ELF-1 (cell line): ENCODE data around the gene DNAH11.
"Not testable (repeated sequence)": the region's sequence is repeated elsewhere in the genome, so short reads cannot be mapped to it uniquely, and the experiment has no call there.

Experiments used
- DNase-seq: peaks from one replicate; pipeline ENCODE4 v3.0.0-alpha.2; 2016; ENCODE audit warnings: low read depth, low spot score

Gene DNAH11

GRCh38 chr7:21926448-21926847 lies 383.6 kb downstream of the DNAH11 start:
- no peak for DNase-seq

- DNase-seq: no peak
These were observed 384.9 kb downstream of the DNAH11 start for GRCh38 chr7:21927693-21928092.

GRCh38 chr7:21933293-21933692 lies 390.5 kb downstream of the DNAH11 start:
- DNase-seq: not testable (repeated sequence)

GRCh38 chr7:21934808-21935207 lies 392.0 kb downstream of the DNAH11 start:
- DNase-seq: no peak

- no peak for DNase-seq
These were observed 395.6 kb downstream of the DNAH11 start for GRCh38 chr7:21938463-21938862.

GRCh38 chr7:21939136-21939857 lies 396.5 kb downstream of the DNAH11 start:
- no peak for DNase-seq

- no peak for DNase-seq
These were observed 397.1 kb downstream of the DNAH11 start for GRCh38 chr7:21939858-21940372.

GRCh38 chr7:21941611-21942141 lies 398.8 kb downstream of the DNAH11 start:
- DNase-seq: peak; percentile 77

GRCh38 chr7:21942955-21943354 lies 400.1 kb downstream of the DNAH11 start:
- peak; percentile 39 for DNase-seq

GRCh38 chr7:21943436-21943835 lies 400.6 kb downstream of the DNAH11 start:
- no peak for DNase-seq

- DNase-seq: peak; percentile 74
These were observed 402.0 kb downstream of the DNAH11 start for GRCh38 chr7:21944616-21945453.

GRCh38 chr7:21945454-21946221 lies 402.8 kb downstream of the DNAH11 start, which contains the start of gene CDCA7L:
Gene CDCA7L, minus strand, starts transcription at chr7:21945899. Its CDS starts 95 bp downstream, at chr7:21945804.
- peak; percentile 89 for DNase-seq

GRCh38 chr7:21946222-21946709 lies 403.4 kb downstream of the DNAH11 start:
- peak; percentile 94 for DNase-seq

- no peak for DNase-seq
These were observed 404.2 kb downstream of the DNAH11 start for GRCh38 chr7:21947056-21947455.

GRCh38 chr7:21947946-21948345 lies 405.1 kb downstream of the DNAH11 start:
- DNase-seq: no peak

- DNase-seq: no peak
These were observed 405.5 kb downstream of the DNAH11 start for GRCh38 chr7:21948364-21948763.

- no peak for DNase-seq
These were observed 406.2 kb downstream of the DNAH11 start for GRCh38 chr7:21948887-21949540.
